A204.1 (cell line): Measurements from ENCODE around the gene RHPN2.

Source experiments
- FAIRE-seq: peaks from 2 replicates; lab custom pipeline; 2012; peaks lifted over from hg19 to GRCh38; lab: Jason Lieb, UNC

The RHPN2 gene

DNA sequence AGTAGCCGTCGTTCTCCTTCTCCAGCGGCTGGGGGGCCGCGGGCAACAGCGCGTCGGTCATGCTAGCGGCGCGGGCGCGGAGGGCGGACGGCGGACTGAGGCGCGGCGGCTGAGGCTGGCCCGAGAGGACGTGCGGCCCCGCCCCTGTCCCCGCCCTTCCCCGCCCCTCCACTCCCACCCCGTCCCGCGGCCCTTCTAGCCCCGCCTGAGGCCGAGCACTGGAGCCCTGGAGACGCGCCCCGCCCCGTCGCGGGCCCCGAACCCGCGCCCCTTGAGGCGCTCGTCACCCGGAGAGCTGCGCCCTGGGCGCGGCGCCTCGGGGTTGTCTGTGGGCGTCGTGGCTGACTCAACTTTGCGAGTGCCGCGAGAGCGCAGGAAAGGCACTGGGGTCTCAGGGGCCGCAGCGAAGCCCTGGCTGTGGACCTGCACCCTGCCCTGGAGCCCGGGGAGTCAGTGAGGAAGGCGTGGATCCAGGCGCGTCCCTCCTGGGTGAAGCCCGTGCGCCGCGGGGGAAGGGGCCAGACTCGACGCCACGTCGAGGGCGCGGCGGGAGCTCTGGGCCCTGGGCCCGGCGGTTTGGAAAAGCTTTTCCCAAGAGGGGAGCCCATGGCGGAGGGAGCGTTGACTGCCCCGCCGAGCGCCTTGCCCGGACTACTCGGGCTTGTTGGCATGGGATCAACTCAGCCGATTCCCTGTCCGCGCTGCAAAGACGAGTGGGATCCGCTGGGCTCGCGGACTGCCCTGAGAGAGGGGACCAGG lies at the start of gene RHPN2:
Gene RHPN2 (minus strand): TSS at position 97 of the 759 bp plus-strand sequence. CDS start 36 bp downstream, at position 61.
- FAIRE-seq, result no peak

DNA sequence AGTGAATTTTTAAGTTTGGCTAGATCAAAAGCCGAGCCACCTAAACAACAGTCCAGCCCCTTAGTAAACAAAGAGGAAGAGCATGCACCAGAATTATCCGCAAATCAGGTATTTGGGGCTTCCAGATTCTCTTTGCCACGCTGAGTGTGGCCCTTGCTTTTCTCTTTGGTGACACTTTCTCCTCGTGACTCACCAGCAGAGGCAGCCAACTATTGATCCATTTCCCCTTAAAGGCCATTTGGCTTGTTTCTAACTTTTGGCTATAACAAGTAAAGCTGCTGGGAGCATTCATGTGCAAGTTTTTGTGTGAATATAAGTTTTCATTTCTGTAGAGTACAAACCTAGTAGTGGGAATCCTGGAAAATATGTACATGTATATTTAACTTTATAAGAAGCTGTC lies 49.6 kb upstream of the RHPN2 start:
- no peak for FAIRE-seq

DNA sequence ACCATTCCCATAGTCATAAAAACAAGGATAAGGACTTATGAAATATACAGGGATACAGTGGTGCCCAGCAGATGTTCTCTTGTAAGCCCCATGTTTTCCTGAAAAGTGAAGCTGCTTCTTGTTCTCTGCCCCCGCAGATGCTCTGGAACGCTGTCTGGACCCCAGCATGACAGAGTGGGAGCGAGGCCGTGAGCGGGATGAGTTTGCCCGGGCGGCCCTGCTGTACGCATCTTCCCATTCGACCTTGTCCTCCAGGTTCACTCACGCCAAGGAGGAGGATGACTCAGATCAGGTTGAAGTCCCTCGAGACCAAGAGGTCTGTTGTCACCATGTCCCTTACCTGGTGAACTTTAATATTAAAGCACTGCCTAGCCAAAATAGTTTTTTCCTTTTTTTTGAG lies 46.9 kb upstream of the RHPN2 start:
- no peak for FAIRE-seq

DNA sequence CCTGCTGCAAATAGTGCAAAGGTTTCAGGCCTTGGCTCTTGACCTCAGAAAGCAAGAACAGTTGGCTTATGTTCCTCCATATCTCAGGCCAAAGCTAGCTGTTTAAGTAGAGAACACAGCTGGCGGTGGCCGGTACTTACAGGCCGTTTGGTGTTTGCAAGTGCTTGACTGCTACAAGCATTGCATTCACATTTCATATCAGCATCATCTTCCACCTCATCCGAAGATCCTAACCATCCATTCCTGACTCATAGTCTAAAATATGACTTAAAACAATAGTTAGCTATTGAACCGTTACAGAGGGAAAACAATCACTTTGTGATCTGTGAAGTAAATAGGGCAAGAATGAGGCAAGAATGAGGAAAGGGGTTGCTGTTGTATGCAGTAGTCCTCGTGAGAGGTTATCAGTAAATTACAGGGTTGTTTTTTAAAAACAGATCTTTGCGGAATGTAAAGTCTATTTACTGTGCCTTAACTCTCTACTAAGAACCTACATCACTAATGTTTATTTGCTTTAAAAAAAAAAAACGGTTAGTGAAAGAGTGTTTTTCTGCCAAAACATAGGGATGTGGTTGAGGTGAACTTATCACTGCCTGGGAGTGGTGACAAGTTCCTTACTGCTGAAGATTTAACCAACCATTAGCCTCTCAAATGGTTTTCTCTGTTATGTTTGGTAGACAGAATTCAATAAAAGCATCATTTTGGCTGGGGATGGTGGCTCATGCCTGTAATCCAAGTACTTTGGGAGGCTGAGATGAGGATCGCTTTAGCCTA lies 45.6 kb upstream of the RHPN2 start:
- FAIRE-seq, result no peak

DNA sequence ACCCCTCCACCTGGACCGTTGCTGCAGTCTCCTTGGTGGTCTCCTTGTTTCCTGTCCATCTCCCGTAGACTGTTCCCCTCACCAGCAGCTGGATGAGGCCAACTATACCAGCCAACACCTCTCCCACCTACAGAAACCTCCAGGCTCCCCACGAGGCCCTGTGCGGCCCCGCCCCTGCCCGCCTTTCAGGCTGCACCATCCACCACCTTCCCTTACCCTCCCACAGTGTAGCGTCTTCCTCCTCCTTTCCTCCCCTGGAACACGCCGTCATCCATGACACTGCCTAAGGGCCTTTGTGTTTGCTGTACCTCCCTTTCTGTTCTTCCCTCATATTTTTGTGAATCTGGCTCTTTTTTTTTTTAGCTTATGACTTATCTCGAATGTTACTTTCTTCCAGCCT lies 43.5 kb upstream of the RHPN2 start:
- no peak for FAIRE-seq

DNA sequence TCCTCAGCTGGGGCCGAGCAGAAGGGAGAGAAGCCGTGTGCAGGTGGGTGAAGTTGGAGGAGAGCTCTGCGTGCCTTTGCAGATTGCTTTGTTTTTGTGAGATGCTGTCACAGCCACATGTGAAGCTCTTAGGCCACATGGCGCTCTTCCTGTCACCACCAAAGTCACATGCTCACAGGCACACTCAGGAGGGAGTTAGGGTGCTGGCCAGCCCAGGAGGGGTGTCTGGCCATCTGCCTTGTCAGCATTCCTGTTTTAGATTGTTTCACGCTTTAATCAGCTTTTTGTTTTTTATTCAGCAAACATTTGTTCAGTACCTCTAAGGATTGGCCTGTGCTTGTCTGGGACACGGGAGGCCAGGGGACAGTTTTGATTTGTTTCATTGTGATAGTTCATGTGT lies 38.2 kb upstream of the RHPN2 start:
- no peak for FAIRE-seq

DNA sequence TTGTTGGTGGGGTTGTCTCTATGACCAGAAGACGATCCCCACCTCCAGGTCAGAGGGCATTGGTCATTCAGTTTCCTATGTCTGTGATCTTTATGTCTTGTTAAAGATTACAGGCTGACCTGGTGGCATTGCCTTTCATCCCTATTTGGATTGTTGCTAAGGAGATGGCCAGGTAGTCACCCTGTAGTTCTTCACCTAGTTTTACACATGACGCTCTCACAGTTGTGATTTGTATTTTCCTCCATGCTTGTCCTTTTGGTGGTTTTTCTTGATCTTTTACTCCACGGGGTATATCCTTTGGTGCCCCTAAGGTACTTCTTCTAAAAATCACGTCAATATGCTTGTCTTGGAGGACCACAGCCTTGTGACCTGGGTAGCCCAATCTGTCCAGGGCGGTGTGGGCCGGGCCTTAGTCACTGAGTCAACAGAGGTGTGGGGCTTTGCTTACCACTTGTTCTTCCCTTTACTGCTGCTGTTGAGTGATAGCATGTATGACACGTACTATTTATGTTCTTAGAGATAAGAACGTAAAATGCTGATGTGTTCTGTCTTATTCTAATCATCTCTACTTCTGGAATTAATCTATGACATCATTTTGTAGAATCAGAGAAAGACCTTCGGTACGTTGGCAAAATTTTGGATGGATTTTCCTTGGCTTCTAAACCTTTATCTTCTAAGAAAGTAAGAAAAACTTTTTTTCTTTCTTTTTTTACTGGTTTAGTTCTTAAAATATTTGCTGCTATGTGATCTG lies 36.4 kb upstream of the RHPN2 start:
- FAIRE-seq, result no peak

DNA sequence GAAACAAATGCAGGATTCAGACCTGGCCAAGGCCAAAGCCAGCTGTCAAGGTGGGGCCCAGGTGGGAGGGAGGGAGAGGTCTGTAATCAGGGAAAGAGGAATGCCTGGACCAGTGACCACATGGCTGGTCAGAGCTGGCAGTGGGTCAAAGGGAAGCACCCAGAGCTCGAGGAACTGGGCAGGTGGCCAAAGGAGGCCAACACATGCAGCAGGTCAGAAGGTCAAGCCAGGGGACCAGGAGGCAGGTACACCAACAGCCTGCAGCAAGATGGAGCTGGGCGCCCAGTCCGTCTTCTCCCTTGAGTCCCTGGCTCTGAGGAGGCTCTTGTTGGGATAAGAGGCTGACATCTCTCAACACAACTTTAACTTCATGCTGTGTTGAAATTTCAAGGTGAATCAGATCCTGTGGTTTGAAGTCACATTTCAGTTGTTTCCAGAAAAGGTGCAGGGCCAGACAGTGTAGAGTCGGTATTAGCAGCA lies 33.4 kb upstream of the RHPN2 start:
- no peak for FAIRE-seq

DNA sequence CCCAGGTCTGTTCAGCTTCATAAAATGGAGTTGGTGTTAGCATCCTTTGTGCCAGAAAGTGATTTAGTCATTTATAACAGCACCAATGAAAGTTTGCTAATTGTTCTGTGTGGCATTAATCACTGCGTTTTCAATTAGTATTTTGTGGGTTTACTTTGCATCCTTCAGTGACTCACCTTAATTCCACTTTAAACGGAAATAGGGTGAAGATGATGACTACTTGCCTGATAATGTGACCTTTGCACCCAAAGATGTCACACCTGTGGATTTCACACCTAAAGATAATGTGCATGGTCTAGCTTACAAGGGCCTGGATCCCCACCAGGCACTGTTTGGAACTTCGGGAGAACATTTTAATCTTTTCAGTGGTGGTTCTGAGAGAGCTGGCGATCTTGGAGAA lies 31.3 kb upstream of the RHPN2 start:
- no peak for FAIRE-seq

DNA sequence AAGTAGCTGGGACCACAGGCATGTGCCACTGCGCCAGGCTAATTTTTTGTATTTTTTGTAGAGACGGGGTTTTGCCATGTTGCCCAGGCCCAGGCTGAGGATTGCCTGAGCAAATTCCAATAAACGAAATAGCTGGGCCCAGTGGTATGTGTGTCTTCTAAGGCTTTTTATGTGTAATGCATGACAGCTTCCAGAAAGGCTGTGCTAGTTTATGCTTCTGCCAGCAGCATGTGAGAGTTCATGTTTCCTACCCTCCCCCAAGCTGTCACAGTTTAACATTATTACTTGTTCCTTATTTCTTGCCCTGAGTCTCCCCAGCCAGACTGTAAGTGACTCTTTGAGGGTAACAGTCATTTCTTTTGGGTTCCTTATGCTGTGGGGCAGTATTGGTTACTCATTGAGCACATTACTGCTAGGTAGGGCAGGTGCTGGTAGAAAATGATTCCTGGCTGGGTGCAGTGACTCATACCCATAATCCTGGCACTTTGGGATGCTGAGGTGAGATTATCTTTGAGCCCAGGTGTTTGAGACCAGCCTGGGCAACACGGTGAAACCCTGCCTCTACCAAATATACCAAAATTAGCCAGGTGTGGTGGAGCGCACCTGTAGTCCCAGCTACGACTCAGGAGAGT lies 29.9 kb upstream of the RHPN2 start:
- FAIRE-seq, result no peak

DNA sequence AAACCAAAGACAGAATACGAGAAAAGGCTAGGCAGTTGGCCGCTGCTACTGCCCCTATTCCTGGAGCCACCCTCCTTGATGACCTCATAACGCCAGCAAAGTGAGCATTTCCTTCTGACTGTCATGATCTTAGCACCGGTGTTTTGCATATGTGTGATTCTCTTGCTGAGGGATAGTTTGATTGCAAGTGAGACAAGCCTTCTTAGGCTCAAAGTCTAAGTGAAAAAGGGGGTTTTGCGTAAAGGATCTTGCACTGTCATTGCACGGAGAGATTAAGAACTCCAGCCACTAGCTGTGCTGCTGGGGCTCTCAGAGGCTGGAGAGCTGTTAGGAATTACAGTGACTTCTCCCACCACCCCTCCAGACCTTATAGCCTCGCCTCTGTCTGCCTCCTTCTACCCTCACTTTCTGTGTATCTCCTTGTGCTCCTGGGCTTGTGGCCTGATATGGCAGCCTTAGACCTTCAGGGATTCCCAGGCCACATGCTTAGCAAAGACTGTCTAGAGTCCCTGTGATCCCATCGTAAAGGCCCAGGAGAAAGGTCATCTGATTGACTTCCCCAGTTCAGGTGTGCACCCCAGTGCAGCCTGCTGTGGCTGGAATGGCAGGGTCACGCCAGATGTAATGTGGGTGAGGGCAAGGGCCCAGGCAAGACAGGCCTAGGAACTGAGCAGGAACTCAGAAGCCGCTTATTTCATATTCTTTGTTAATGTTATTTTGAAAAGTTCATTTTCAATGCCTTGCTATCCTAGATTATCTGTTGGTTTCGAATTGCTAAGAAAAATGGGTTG lies 28.9 kb upstream of the RHPN2 start:
- no peak for FAIRE-seq

DNA sequence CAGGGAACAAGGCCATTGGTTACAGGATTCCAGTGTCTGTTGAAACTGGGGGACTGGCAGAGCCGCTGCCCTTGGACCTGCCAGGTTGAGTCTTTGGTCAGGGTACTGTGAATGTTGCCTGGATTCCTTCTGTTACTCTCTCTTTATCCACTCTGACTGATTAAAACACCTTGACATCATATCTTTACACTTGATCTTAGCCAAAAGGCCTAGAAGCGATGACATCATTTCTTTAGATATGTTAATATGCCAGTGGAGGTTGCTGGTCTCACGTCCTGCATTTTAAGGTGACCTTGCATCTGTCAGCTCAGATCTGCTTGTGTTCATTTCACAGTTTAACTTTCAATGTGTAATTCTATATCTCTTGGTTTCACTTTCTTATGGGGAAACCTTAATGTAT lies 25.5 kb upstream of the RHPN2 start:
- FAIRE-seq, result no peak

DNA sequence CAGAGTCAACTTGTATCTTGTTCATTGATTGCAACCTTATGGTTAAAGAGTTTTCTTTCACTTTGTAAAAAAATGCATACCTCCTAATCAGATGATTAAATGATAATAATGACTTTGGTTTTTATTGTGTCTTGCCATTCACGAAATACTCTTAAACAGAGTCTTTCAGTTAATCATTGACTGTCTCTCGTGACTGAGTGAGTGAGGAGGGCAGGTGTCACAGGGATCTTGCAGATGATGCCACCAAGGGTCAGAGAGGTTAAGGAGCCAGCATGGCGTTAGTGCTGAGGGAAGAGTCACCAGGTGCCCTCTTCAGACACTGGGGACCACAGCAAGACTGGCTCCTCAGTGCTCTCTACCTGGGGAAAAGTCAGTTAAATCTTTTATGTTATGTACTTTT lies 24.3 kb upstream of the RHPN2 start:
- no peak for FAIRE-seq

DNA sequence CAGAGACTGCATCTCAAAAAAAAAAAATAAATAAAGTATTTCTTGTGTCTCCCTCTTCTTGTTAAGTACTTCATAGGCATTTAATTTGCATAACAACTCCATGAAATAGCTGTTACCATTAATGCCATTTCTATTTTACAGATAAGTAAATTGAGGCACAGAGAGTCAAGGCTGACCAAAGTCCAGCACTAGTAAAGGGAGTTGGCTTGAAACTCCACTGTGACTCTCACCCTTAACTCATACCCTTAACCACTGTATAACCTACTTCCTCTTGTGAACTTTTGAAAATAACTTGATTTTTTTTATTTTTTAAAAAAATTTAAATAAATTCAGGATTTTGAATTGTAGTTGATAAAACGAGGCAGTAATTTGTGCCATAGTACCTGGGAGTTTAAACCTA lies 22.3 kb upstream of the RHPN2 start:
- no peak for FAIRE-seq

DNA sequence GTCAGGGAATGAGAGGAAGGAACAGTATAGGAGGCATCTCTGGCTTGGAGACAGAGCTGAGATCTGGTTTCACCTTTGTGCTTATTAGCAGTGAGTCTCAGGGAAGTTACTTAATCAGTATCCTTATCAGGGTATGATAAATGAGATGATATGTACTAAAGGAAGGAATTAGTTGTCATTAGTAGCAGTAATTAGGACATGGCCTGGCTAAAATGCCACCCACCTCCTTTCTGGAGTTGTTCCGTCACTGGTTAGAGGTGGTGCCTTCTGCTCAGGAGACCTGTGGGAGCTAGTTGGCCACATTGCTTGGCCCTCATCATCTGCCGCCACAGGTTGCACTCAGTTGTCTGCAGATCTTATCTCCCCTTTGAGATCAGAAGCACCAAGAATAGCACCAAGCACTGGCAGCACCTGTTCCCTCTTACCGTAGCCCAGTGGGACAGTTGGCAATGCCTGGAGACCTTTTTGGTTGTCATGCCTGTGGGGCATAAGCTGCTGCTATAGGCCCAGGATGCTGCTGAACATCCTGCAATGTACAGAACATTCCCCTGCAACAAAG lies 21.0 kb upstream of the RHPN2 start:
- FAIRE-seq, result no peak

DNA sequence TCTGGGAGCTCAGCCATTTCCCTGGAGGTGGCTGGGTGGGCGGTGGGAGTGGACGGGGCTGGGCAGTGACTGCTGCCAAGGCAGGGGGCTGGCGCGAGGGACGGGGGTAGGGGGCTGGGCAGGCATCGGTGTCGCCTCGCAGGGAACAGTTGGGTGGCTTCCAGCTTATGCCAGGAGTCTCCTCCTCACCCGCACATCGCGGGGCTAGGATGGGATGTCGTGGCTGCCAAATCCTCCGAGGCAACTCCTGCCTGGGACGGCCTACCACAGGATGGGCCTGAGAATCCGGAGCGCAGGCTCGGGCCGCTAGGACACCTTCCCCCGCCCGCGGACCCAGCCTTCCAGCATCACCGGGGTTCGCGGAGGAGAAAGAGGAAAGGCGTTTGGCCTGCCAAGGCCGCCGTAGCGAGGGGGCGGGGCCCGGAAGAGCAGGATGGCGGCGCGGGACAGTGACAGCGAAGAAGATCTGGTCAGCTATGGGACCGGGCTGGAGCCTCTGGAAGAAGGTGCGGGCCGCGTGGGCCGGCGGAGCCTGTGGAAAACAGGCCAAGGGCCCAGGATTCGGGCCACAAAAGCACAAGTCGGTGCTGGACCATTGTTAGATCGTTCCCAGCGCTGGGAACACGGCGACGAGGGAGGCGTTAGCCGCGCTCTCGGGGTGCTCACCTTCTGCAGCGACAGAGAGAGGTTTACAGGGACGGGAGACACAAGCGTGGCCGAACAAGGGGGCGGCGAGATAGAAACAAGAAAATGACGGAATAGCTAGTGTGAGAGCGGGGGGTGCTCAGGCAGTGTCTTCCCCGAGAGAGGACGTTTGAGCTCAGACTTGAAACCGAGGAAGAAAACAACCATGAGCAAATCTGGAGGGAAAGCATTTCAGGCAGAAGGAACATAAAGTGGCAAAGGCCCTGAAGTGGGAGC lies 16.3 kb upstream of the RHPN2 start, which contains the start of gene GPATCH1:
Gene GPATCH1 (plus strand): TSS at position 421 of the 921 bp plus-strand sequence. CDS start 13 bp downstream, at position 434.
- FAIRE-seq, result no peak

DNA sequence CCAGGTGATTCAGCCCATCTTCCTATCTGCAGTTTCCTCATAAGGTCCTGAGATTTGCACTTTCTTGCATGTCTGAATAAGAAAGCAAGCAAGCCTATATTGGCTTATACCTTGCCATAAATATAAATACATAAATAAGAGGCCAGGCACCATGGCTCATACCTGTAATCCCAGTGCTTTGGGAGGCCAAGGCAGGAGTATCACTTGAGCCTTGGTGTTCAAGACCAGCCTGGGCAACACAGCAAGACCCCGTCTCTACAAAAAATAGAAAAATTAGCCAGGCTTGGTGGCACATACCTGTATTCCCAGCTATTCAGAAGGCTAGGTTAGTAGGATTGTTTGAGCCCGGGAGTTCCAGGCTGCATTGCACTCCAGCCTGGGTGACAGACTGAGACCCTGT lies 10.8 kb upstream of the RHPN2 start:
- FAIRE-seq, result no peak

DNA sequence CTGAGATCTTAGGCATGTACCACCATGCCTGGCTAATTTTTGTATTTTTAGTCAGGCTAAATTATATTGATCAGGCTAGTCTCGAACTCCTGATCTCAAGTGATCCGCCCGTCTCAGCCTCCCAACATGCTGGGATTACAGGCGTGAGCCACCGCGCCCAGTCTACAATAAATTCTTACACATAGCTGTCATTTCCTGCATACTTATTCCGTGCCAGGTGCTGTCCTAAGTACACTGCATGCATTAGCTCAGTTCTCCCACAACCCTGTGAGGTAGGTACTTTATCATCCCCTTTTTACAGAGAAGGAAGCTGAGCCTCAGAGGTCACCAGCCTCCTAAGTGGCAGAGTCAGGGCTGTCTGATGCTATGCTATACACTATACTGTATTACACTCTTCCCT lies 7.2 kb upstream of the RHPN2 start:
- no peak for FAIRE-seq

DNA sequence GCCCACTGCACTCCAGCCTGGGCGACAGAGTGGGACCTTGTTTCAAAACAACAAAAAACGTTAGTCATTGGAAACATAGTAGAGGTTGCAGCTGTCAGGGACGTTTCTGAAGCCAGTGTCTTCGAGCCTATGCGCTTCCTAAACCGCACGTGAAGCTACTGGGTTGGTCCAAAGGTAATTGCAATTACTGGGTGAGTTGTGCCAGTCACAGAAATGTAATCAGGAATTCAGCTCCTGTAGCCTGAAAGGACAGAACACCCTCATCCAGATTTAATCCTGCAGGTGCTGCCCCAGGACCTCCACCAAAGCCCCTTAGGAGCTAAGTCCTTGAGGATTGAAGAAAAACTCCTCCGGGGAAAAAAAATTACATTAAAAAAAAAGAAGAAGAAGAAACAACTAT lies 2.4 kb upstream of the RHPN2 start:
- FAIRE-seq, result no peak

DNA sequence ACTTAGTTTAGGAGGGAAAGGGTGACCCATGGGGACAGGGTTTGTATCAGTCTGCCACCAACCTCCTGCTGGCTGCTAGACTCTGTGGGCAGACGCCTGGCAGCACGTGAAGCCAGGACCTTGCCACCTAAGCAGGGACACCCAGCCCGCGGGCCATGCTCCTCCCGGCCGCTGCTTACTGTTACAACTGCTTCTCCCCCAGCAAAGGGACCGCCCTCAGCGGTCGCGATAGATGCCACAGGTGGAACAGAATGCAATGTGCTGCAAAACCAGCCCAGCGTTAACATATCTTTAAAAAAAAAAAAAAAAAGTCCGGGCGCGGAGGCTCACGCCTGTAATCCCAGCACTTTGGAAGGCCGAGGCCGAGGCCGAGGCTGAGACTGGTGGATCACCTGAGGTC lies 1.9 kb upstream of the RHPN2 start:
- no peak for FAIRE-seq
